Measurements from ENCODE around the gene DOK6. TPM values are rescaled to one million over a fixed set of nuclear protein-coding genes. Genes with fewer than 3 reads are reported as not detected.

DOK6 gene
- total and polyA plus RNA-seq, 10 donors, result 0.09 to 2.0 (median 0.40) TPM

DNA sequence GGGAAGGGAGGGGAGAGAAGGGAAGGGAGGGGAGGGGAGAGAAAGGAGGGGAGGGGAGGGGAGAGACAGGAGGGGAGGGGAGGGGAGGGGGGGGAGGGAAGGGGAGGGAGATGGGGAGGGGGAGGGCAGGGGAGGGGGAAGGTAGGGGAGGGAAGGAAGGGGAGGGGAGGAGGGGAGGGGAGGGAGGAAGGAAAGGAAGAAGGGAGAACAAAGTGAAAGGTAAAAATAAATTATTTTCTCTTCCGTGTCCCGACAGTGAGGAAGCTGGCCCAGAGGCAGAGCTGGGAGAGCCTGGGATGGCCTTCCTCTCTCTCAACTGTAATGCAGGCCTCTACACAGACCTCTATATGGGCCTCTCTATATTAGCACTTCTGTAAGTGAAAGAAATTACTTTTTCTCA lies 493.8 kb downstream of the DOK6 start:
- Histone ChIP-seq H3K27me3 (replicated peaks in 1 of 7) (no peaks in the 10 kb centered on the region), H3K36me3 (peaks cover 0 to 11% (median 6%) of the 10 kb centered on the region in 6 donors), H3K9me3 (peaks cover 0 to under 1% (median 0%) of the 10 kb centered on the region in 8 donors), H3K4me3 (no peak overlapping the region), H3K4me1 (peaks cover 0 to 33% (median 4%) of the 10 kb centered on the region in 6 donors), H3K27ac (peak overlapping the region in 3 of 8 donors; percentile 26 to 49 (median 29))
- TF ChIP-seq, protein P1, sequence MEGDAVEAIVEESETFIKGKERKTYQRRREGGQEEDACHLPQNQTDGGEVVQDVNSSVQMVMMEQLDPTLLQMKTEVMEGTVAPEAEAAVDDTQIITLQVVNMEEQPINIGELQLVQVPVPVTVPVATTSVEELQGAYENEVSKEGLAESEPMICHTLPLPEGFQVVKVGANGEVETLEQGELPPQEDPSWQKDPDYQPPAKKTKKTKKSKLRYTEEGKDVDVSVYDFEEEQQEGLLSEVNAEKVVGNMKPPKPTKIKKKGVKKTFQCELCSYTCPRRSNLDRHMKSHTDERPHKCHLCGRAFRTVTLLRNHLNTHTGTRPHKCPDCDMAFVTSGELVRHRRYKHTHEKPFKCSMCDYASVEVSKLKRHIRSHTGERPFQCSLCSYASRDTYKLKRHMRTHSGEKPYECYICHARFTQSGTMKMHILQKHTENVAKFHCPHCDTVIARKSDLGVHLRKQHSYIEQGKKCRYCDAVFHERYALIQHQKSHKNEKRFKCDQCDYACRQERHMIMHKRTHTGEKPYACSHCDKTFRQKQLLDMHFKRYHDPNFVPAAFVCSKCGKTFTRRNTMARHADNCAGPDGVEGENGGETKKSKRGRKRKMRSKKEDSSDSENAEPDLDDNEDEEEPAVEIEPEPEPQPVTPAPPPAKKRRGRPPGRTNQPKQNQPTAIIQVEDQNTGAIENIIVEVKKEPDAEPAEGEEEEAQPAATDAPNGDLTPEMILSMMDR (IDR thresholded peaks at IDR 0.05 in 8 of 11, conservative IDR thresholded peaks at IDR 0.05 in 3 of 11), result no peak
- TF ChIP-seq POLR2AphosphoS5 (IDR thresholded peaks at IDR 0.05) (no peak), POLR2A (IDR thresholded peaks at IDR 0.05) (no peak)
- DNase-seq, result no peak
- WGBS, 5 donors, result 63 to 95% (median 81%) methylated on average over 2 of the region's 2 CpGs
- intact Hi-C loops (cut with DNase I; ENCODE audit: low total_unique reads), result no loop called here

DNA sequence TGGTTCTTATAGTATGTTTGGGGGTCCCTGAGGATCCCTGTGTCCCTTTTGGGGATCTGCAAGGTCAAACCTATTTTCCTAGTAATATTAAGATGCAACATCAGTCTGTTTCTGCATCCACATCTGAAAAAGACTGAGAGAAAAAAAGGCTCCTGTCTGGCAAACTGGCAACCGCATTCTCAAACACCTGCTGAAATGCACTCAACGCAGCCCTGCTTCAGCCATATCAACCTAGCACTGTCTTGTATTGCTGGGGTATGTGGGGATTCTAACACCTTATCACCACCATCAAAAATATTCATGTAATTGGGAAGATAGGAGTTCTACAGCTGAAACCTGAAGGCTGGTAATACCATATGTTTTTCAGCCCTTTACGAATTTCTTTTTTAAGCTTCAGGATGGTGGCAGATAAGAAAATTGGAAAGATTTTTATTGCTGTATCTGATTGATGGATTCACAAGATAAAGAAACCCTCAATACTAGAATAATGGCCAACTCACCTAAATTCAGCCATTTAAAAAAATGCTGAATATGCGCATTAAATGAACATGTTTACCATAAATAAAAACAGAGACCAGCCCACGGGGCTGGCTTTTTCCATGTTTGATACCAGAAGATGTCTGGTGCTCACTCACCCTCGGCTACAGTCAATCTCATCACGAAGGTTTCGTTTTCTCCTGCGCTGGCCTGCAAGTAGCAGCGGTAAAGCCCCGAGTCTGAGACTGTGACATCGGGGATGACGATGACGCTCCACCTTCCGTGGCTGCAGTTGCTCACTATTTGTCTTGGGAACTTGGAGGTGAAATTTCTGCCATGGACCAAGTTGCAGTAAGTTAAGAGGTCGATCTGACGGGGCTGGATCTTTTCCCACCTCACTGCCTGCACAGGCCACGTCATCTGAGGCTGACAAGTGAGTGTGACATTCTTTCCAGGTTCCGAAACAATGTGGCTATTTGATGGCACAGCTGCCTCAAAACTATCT lies 494.7 kb downstream of the DOK6 start:
- TF ChIP-seq POLR2A (IDR thresholded peaks at IDR 0.05) (no peak), POLR2AphosphoS5 (IDR thresholded peaks at IDR 0.05) (no peak)
- TF ChIP-seq, protein P1 (IDR thresholded peaks at IDR 0.05 in 8 of 11, conservative IDR thresholded peaks at IDR 0.05 in 3 of 11), result no peak
- Histone ChIP-seq H3K9me3 (peaks cover 0 to 5% (median 0%) of the 10 kb centered on the region in 8 donors), H3K36me3 (peaks cover 0 to 11% (median 6%) of the 10 kb centered on the region in 6 donors), H3K4me1 (peaks cover 0 to 33% (median 4%) of the 10 kb centered on the region in 6 donors), H3K4me3 (peak overlapping the region in 1 of 8 donors; percentile 11), H3K27ac (peak overlapping the region in 3 of 8 donors; percentile 26 to 49 (median 29)), H3K27me3 (replicated peaks in 1 of 7) (no peaks in the 10 kb centered on the region)
- intact Hi-C loops (cut with DNase I; ENCODE audit: low total_unique reads), result no loop called here
- 83 to 90% (median 89%) methylated on average over 19 of the region's 19 CpGs for WGBS, 5 donors
- no peak for DNase-seq

DNA sequence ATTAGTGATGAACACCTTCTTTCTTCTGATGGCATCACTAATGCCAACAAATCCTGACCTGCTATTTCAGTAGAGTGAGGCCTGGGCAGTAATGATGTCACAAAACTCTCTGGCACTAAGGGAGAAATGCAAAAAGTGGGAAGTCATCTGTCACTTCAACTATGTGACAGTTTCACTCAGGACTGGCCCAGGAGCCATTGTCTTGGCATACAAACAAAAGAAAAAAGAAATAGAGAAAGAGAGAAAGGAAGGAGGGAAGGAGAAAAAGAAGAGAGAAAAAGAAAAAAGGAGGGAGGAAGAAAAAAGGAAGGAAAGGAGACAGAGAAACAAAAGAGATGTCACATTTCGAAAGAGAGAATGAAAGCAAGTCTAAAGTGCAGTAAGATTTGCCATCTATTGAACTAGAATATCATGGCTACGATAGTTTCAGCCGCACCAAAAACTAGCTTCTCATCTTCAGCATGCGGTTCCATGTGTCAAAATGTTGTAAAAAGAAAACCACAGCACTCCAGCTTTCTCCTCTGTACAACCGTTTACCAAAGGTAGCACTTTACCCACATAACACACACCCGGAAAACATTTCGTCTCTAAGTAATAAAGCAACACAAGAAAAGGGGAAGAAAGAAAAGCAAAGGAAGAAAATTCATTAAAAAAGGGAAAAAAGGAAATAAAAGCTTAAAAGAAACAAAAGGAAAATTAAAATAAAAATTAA lies 496.9 kb downstream of the DOK6 start:
- Histone ChIP-seq H3K27me3 (replicated peaks in 1 of 7) (no peaks in the 10 kb centered on the region), H3K36me3 (peaks cover 0 to 11% (median 6%) of the 10 kb centered on the region in 6 donors), H3K4me1 (peaks cover 0 to 33% (median 4%) of the 10 kb centered on the region in 6 donors), H3K9me3 (peaks cover 0 to 5% (median 0%) of the 10 kb centered on the region in 8 donors), H3K4me3 (peak overlapping the region in 1 of 8 donors; percentile 45), H3K27ac (peak overlapping the region in 3 of 8 donors; percentile 17 to 51 (median 49))
- intact Hi-C loops (cut with DNase I; ENCODE audit: low total_unique reads), result no loop called here
- TF ChIP-seq, protein P1 (IDR thresholded peaks at IDR 0.05 in 8 of 11, conservative IDR thresholded peaks at IDR 0.05 in 3 of 11), result no peak
- TF ChIP-seq POLR2A (IDR thresholded peaks at IDR 0.05) (no peak), POLR2AphosphoS5 (IDR thresholded peaks at IDR 0.05) (no peak)
- 50 to 59% (median 54%) methylated on average over 7 of the region's 7 CpGs for WGBS, 5 donors
- DNase-seq, result no peak

All from spleen (tissue), 11 donors.